Measurements from ENCODE around the gene MAFF.

The MAFF gene

DNA sequence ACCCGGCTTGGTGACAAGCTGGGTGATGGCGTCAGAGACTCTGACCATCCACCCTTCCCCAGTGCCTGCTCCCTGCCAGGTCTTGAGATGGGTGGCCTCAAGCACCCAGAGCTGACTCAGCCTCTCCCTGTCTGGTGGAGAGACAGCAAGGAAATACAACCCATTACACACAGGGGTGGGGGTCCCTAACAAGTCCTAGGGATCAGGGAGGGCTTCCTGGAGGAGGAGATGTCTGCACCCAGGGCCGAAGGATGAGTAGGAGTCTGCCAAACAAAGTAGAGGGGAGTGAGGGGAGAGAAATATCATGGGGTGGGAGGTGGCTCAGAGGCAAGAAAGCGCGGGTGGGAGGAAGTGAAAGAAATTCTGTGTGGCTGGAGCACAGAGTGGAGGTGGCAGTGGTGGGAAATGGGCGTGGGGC, 6.8 kb downstream of the MAFF start:
- no peak for DNase-seq (ENCODE audit: low read depth)
- H3K36me3 ChIP-seq (ENCODE audit: control insufficient read depth, insufficient read depth, low read length, severe bottlenecking), result no peaks in the 10 kb centered on the region
- H3K27me3 ChIP-seq (replicated peaks; ENCODE audit: control insufficient read depth, insufficient read depth, low read length), result no peaks in the 10 kb centered on the region
- peaks cover 25% of the 10 kb centered on the region for H3K4me1 ChIP-seq (ENCODE audit: control insufficient read depth, insufficient read depth, low read length)
- no peak overlapping the region for H3K4me3 ChIP-seq (ENCODE audit: low read length)
- H3K9ac ChIP-seq (ENCODE audit: low read length), result peak overlapping the region; percentile 17
- H3K9me3 ChIP-seq (ENCODE audit: control insufficient read depth, low read length), result no peaks in the 10 kb centered on the region

GRCh38 chr22:38211556-38211955, 9.8 kb downstream of the MAFF start:
- H3K4me1 ChIP-seq (ENCODE audit: control insufficient read depth, insufficient read depth, low read length), result peaks cover 16% of the 10 kb centered on the region
- peaks cover 7% of the 10 kb centered on the region for H3K36me3 ChIP-seq (ENCODE audit: control insufficient read depth, insufficient read depth, low read length, severe bottlenecking)
- no peak overlapping the region for H3K9ac ChIP-seq (ENCODE audit: low read length)
- no peaks in the 10 kb centered on the region for H3K27me3 ChIP-seq (replicated peaks; ENCODE audit: control insufficient read depth, insufficient read depth, low read length)
- no peak for DNase-seq (ENCODE audit: low read depth)
- H3K9me3 ChIP-seq (ENCODE audit: control insufficient read depth, low read length), result no peaks in the 10 kb centered on the region
- H3K4me3 ChIP-seq (ENCODE audit: low read length), result no peak overlapping the region

DNA sequence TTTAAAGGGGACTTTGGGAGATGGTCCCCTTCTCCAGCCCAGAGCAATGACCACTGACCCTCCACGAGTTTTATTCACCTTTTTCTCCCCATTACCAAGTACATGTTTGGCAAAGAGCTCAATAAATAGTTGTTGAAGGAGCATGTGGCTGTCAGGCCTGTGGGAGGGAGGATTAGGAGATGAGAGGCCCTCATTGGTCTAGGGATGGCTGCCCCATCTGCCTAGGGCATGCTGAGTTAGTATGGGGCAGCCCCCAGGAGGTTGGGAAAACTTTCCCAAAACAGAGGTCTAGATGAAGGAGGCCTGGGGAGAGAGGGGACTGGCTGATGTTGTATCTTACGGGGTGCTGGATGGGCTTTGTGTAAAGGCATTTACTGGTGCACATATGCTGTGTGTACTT, 10.6 kb downstream of the MAFF start:
- no peak for DNase-seq (ENCODE audit: low read depth)
- Histone ChIP-seq H3K4me1 (ENCODE audit: control insufficient read depth, insufficient read depth, low read length) (peaks cover 16% of the 10 kb centered on the region), H3K27me3 (replicated peaks; ENCODE audit: control insufficient read depth, insufficient read depth, low read length) (no peaks in the 10 kb centered on the region)

GRCh38 chr22:38213319-38213989, 11.7 kb downstream of the MAFF start:
- Histone ChIP-seq H3K36me3 (ENCODE audit: control insufficient read depth, insufficient read depth, low read length, severe bottlenecking) (peaks cover 9% of the 10 kb centered on the region), H3K9ac (ENCODE audit: low read length) (peak overlapping the region; percentile 33), H3K4me3 (ENCODE audit: low read length) (no peak overlapping the region), H3K9me3 (ENCODE audit: control insufficient read depth, low read length) (no peaks in the 10 kb centered on the region), H3K4me1 (ENCODE audit: control insufficient read depth, insufficient read depth, low read length) (peaks cover 25% of the 10 kb centered on the region), H3K27me3 (replicated peaks; ENCODE audit: control insufficient read depth, insufficient read depth, low read length) (no peaks in the 10 kb centered on the region)
- DNase-seq (ENCODE audit: low read depth), result no peak

More for the DNA sequence above, 10.6 kb downstream of the MAFF start:
- H3K36me3 ChIP-seq (ENCODE audit: control insufficient read depth, insufficient read depth, low read length, severe bottlenecking), result peaks cover 9% of the 10 kb centered on the region
- no peak overlapping the region for H3K9ac ChIP-seq (ENCODE audit: low read length)
- H3K9me3 ChIP-seq (ENCODE audit: control insufficient read depth, low read length), result no peaks in the 10 kb centered on the region
- H3K4me3 ChIP-seq (ENCODE audit: low read length), result no peak overlapping the region

GRCh38 chr22:38213990-38214301, 12.2 kb downstream of the MAFF start:
- Histone ChIP-seq H3K9ac (ENCODE audit: low read length) (peak overlapping the region; percentile 33), H3K4me3 (ENCODE audit: low read length) (peak overlapping the region; percentile 51), H3K9me3 (ENCODE audit: control insufficient read depth, low read length) (no peaks in the 10 kb centered on the region), H3K36me3 (ENCODE audit: control insufficient read depth, insufficient read depth, low read length, severe bottlenecking) (peaks cover 9% of the 10 kb centered on the region), H3K4me1 (ENCODE audit: control insufficient read depth, insufficient read depth, low read length) (peaks cover 30% of the 10 kb centered on the region), H3K27me3 (replicated peaks; ENCODE audit: control insufficient read depth, insufficient read depth, low read length) (no peaks in the 10 kb centered on the region)
- no peak for DNase-seq (ENCODE audit: low read depth)

DNA sequence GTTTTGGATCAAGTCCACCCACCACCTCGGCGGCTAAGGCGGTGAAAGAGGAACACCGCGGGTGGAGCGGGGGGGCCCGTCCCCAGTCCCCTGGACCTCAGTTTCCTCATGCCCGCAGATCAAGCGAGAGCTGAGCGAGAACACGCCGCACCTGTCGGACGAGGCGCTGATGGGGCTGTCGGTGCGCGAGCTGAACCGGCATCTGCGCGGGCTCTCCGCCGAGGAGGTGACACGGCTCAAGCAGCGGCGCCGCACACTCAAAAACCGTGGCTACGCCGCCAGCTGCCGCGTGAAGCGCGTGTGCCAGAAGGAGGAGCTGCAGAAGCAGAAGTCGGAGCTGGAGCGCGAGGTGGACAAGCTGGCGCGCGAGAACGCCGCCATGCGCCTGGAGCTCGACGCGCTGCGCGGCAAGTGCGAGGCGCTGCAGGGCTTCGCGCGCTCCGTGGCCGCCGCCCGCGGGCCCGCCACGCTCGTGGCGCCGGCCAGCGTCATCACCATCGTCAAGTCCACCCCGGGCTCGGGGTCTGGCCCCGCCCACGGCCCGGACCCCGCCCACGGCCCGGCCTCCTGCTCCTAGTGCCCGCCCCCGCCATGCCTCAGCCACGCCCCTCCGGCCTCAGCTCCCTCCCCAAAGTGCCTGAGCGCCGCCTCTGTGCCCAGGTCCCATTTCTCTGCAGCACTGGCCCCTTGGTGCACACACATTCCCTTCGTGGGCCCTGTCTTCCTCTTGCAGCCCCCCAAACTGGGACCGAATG, 12.7 kb downstream of the MAFF start:
- H3K36me3 ChIP-seq (ENCODE audit: control insufficient read depth, insufficient read depth, low read length, severe bottlenecking), result peaks cover 9% of the 10 kb centered on the region
- H3K4me3 ChIP-seq (ENCODE audit: low read length), result peak overlapping the region; percentile 51
- H3K4me1 ChIP-seq (ENCODE audit: control insufficient read depth, insufficient read depth, low read length), result peaks cover 36% of the 10 kb centered on the region
- no peaks in the 10 kb centered on the region for H3K9me3 ChIP-seq (ENCODE audit: control insufficient read depth, low read length)
- H3K27me3 ChIP-seq (replicated peaks; ENCODE audit: control insufficient read depth, insufficient read depth, low read length), result no peaks in the 10 kb centered on the region
- DNase-seq (ENCODE audit: low read depth), result peak; percentile 72
- peak overlapping the region; percentile 33 for H3K9ac ChIP-seq (ENCODE audit: low read length)

- Histone ChIP-seq H3K4me1 (ENCODE audit: control insufficient read depth, insufficient read depth, low read length) (peaks cover 45% of the 10 kb centered on the region), H3K27me3 (replicated peaks; ENCODE audit: control insufficient read depth, insufficient read depth, low read length) (no peaks in the 10 kb centered on the region), H3K9me3 (ENCODE audit: control insufficient read depth, low read length) (no peaks in the 10 kb centered on the region), H3K4me3 (ENCODE audit: low read length) (no peak overlapping the region), H3K36me3 (ENCODE audit: control insufficient read depth, insufficient read depth, low read length, severe bottlenecking) (peaks cover 9% of the 10 kb centered on the region), H3K9ac (ENCODE audit: low read length) (no peak overlapping the region)
- no peak for DNase-seq (ENCODE audit: low read depth)
These were observed 13.6 kb downstream of the MAFF start for GRCh38 chr22:38215156-38216038.

DNA sequence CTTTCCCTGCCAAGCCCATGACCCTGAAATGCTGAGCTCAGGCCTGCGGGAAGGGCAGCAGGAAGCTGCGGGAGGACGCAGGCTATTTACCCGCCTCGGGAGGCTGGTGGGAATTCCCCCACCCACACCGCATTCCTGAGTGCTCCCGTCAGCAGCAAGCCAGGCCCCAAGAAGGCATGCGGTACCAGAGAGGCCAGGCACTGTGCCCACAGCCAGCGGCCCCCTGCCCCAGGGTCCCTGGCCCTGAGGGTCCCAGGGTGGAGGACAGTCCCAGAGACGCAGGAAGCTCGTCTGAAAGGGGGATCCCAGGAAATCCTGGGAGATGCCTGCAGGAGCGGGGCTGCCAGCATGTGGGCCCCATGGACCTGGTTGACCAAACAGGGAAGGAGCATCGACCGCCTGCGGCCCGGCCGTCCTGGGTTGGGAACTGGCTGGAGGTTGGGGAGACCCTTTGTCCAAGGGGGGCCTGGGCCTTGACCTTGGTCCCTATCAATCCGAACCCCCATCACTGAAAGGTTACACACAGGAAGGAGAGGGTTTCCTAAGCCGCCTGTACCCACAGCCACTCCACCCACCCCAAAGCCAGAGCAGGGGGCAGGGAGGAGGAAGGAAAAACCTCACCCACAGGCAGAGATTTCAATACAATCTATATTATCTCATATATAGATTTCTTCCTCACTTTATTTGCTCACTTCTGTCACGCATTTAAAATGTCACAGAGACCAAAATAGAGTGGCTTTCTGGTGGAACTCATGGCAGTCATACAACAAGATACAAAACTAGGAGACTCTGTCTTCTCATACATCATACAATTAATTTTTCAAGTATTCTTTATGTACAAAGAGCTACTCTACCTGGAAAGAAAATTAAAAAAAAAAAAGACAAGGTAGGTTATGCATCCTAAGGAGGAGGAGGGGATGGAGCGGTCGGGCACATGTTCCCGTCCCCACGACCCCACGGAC, 17.1 kb downstream of the MAFF start:
- Histone ChIP-seq H3K4me1 (ENCODE audit: control insufficient read depth, insufficient read depth, low read length) (peaks cover 55% of the 10 kb centered on the region), H3K4me3 (ENCODE audit: low read length) (no peak overlapping the region), H3K27me3 (replicated peaks; ENCODE audit: control insufficient read depth, insufficient read depth, low read length) (no peaks in the 10 kb centered on the region), H3K9me3 (ENCODE audit: control insufficient read depth, low read length) (no peaks in the 10 kb centered on the region), H3K36me3 (ENCODE audit: control insufficient read depth, insufficient read depth, low read length, severe bottlenecking) (peaks cover 24% of the 10 kb centered on the region), H3K9ac (ENCODE audit: low read length) (peak overlapping the region; percentile 67)
- peak; percentile 95 for DNase-seq (ENCODE audit: low read depth)

DNA sequence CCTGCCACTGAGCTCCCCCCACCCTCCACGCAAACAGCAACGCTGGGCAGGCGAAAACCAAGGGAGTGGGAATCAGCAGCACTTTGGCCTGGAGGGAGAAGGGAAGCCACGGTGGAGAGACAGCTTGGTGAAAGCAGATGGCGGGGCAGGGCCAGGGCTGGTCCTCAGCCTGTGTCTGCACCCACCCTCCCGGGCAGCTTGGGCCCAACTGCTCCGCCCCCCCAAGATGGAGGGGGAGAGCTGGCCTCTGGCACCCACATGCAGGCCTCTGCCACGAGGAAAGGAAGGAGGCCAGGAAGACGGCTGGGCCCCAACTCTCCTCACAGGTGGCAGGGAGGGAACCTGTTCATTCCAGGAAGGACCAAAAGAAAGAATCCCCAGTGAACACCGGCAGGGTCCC, 17.8 kb downstream of the MAFF start:
- no peak overlapping the region for H3K4me3 ChIP-seq (ENCODE audit: low read length)
- peaks cover 49% of the 10 kb centered on the region for H3K4me1 ChIP-seq (ENCODE audit: control insufficient read depth, insufficient read depth, low read length)
- peak overlapping the region; percentile 54 for H3K9ac ChIP-seq (ENCODE audit: low read length)
- no peak for DNase-seq (ENCODE audit: low read depth)
- peaks cover 29% of the 10 kb centered on the region for H3K36me3 ChIP-seq (ENCODE audit: control insufficient read depth, insufficient read depth, low read length, severe bottlenecking)
- no peaks in the 10 kb centered on the region for H3K27me3 ChIP-seq (replicated peaks; ENCODE audit: control insufficient read depth, insufficient read depth, low read length)
- H3K9me3 ChIP-seq (ENCODE audit: control insufficient read depth, low read length), result no peaks in the 10 kb centered on the region

DNA sequence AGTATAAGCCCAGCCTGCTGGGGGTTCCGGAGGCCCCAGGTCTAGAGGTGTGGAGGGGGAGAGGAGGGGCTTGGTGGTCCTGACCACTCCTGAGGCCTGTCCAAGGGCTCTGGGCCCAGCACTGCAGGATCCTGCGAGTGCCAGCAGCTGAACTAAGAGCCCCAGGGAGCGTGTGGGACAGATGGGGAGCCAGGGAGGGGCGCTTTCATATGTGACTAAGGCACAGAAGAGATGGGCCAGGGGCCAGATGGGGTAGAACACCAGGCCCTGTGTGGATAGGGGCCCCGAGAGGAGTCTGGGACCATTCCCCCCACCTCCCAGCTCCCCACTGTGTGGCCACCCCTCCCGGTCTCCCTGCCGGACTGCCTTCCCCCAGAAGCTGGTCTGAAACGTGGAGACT, 18.4 kb downstream of the MAFF start:
- no peak for DNase-seq (ENCODE audit: low read depth)

More for the DNA sequence above, 18.4 kb downstream of the MAFF start:
- H3K27me3 ChIP-seq (replicated peaks; ENCODE audit: control insufficient read depth, insufficient read depth, low read length), result no peaks in the 10 kb centered on the region
- peaks cover 34% of the 10 kb centered on the region for H3K36me3 ChIP-seq (ENCODE audit: control insufficient read depth, insufficient read depth, low read length, severe bottlenecking)
- peaks cover 45% of the 10 kb centered on the region for H3K4me1 ChIP-seq (ENCODE audit: control insufficient read depth, insufficient read depth, low read length)
- H3K9me3 ChIP-seq (ENCODE audit: control insufficient read depth, low read length), result no peaks in the 10 kb centered on the region
- no peak overlapping the region for H3K4me3 ChIP-seq (ENCODE audit: low read length)
- peak overlapping the region; percentile 54 for H3K9ac ChIP-seq (ENCODE audit: low read length)

Measured in adipocyte (in vitro differentiated cells).